Gastrocnemius medialis (tissue), 4 donors: ENCODE measurements around the gene COX10. TPM values are rescaled to one million over a fixed set of nuclear protein-coding genes. Genes with fewer than 3 reads are reported as not detected.

Experiments used
- ATAC-seq, 2 donors: fragments of 150-250 bp; one replicate each; pipeline ENCODE4 v1.9.1; 2016
- DNase-seq, 2 donors: peaks; one replicate each; pipeline ENCODE4 v3.0.0-alpha.2; 2019
- H3K27ac ChIP-seq, 4 donors: fragments of 200-600 bp; sonication (generic); 1 replicate in 1 of 4; 2 replicates in 3 of 4; pipeline ENCODE4 v1.5.1; 2016 to 2018; ENCODE audit warnings: mild to moderate bottlenecking in 2 of 4, moderate library complexity in 1 of 4
- H3K27me3 ChIP-seq, 3 donors: fragments of 200-600 bp; sonication (generic) in 2 of 3; 1 replicate in 1 of 3; 2 replicates in 2 of 3; pipeline versions ENCODE4 v1.5.1 to v1.6.0; 2016 to 2019; ENCODE audit warnings: mild to moderate bottlenecking in 1 of 3, moderate library complexity in 1 of 3
- H3K36me3 ChIP-seq, 2 donors: fragments of 200-600 bp; sonication (generic) in 1 of 2; one replicate each; pipeline ENCODE4 v1.5.1; 2017 to 2018
- H3K4me1 ChIP-seq, 2 donors: fragments of 200-600 bp; sonication (generic) in 1 of 2; one replicate each; pipeline ENCODE4 v1.5.1; 2016 to 2017; ENCODE audit warnings: mild to moderate bottlenecking in 2 of 2
- H3K4me3 ChIP-seq, 4 donors: fragments of 200-600 bp; sonication (generic) in 3 of 4; 1 replicate in 1 of 4; 2 replicates in 3 of 4; pipeline ENCODE4 v1.5.1; 2016 to 2019; ENCODE audit warnings: mild to moderate bottlenecking in 2 of 4
- H3K9me3 ChIP-seq, 3 donors: fragments of 200-600 bp; sonication (generic) in 2 of 3; 1 replicate in 1 of 3; 2 replicates in 2 of 3; pipeline ENCODE4 v1.5.1; 2016 to 2019
- CTCF ChIP-seq, 5 experiments: fragments of 450-650 bp in 3 of 5; fragments of 200-600 bp in 2 of 5; sonication (generic) in 2 of 5; IDR thresholded peaks in 4 of 5; conservative IDR thresholded peaks in 1 of 5; 1 replicate in 4 of 5; 2 replicates in 1 of 5; pipeline ENCODE4 v1.5.1; 2016 to 2019; ENCODE audit warnings: antibody characterized with exemption in 5 of 5, mild to moderate bottlenecking in 3 of 5, moderate library complexity in 3 of 5
- POLR2A ChIP-seq, 2 donors: fragments of 450-650 bp; IDR thresholded peaks; one replicate each; pipeline ENCODE4 v1.6.1; 2017; ENCODE audit warnings: antibody characterized with exemption in 2 of 2, mild to moderate bottlenecking in 2 of 2, moderate library complexity in 2 of 2
- in situ Hi-C, 4 donors: fragments of 200-750 bp; cut with MboI; loops; one replicate each; pipeline versions ENCODE4 v1.15.0 to v1.8.0; 2017; ENCODE audit warnings: low sequenced_read_pairs in 4 of 4
- intact Hi-C: fragments of 100-400 bp; cut with DNase I; formaldehyde crosslinking; loops from one replicate; pipeline ENCODE4 v1.15.1; 2023; ENCODE audit warnings: low total_unique reads
- total RNA-seq, 4 donors: library from RNA; depleted of rRNA; stranded (reverse); fragments of >200 nt; gene quantifications; one replicate each; pipeline versions ENCODE4 v1.1.0 to v1.2.3, GENCODE V29; 2016

Gene COX10
- total RNA-seq, 4 donors from 2014 or later: 70.6 to 123 (median 87.3) TPM

DNA sequence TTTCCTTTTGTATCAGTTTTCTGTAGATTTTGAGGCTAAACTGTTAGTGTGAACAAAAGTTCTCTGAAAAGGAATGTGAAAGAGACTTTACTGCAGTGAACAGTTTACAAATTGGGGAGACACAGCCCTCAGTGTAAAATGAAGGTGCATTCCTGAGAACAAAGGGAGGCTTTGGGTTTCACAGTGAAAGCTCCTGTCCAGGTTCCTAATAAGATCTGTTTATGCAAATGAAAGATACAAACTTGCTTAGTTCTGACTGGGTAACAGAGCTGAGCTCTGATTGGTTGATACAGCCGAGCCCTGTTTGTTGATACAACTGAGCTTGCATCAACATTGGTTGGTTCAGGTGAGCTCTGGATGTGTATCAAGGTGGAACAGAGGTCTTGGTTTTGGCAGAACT lies 175.7 kb downstream of the COX10 start:
- H3K27me3 ChIP-seq: no peaks in the 10 kb centered on the region
- H3K9me3 ChIP-seq: no peaks in the 10 kb centered on the region
- H3K4me1 ChIP-seq: no peaks in the 10 kb centered on the region
- H3K27ac ChIP-seq: no peak overlapping the region
- no peak for TF ChIP-seq POLR2A (IDR thresholded peaks at IDR 0.05)
- no peak for TF ChIP-seq CTCF (IDR thresholded peaks at IDR 0.05 in 4 of 5, conservative IDR thresholded peaks at IDR 0.05 in 1 of 5)
- H3K4me3 ChIP-seq: no peak overlapping the region
- ATAC-seq (no peak), DNase-seq (no peak)
- in situ Hi-C loops (no loop called here), intact Hi-C loops (no loop called here)
- no peaks in the 10 kb centered on the region for H3K36me3 ChIP-seq

DNA sequence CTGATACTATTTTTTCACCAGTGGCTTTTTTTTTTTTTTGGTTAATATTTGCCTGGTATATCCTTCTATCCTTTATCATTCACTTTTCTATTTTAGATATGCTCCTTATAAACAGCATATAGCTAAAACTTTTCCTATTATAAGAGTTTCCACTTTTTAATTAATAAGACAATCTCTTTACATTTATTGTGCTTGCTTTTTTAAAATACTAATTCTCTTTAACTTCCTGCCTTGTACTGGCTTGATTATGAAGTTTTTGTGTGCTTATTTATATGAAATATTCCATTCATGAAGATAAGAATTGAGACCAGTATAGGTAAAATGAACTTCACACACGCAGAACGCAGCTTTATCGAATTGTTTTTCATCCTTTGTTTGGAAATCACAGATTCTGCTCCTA lies 176.3 kb downstream of the COX10 start:
- in situ Hi-C loops: no loop called here
- H3K36me3 ChIP-seq: no peaks in the 10 kb centered on the region
- H3K4me1 ChIP-seq: no peaks in the 10 kb centered on the region
- H3K4me3 ChIP-seq: no peak overlapping the region
- ATAC-seq (no peak), DNase-seq (no peak)
- H3K9me3 ChIP-seq: no peaks in the 10 kb centered on the region
- TF ChIP-seq CTCF (IDR thresholded peaks at IDR 0.05 in 4 of 5, conservative IDR thresholded peaks at IDR 0.05 in 1 of 5) (no peak), POLR2A (IDR thresholded peaks at IDR 0.05) (no peak)
- no peak overlapping the region for H3K27ac ChIP-seq
- intact Hi-C loops: no loop called here
- H3K27me3 ChIP-seq: no peaks in the 10 kb centered on the region

Other genes starting within 250 kb of the COX10 start
- gene CDRT15, start 167.4 kb downstream of the COX10 start, total RNA-seq: not detected
- 1 to 10 TPM in 2 of 4 donors, under 1 TPM in 2; 0.10 to 4.0 (median 0.82) TPM for gene HS3ST3B1, start 231.6 kb downstream of the COX10 start, total RNA-seq